Measurements from ENCODE around the gene SLC29A3. TPM values are rescaled to one million over a fixed set of nuclear protein-coding genes. Genes with fewer than 3 reads are reported as not detected.

SLC29A3 gene
- total RNA-seq, 1 experiment from 2014 or later, result 9.2 TPM

GRCh38 chr10:71355886-71356285 is 36.8 kb downstream of the SLC29A3 start:
- H2AK5ac ChIP-seq (ENCODE audit: insufficient read length, low read length), result no peak overlapping the region
- Mint-ChIP-seq H3K27me3 (ENCODE audit: low read depth) (no peaks in the 10 kb centered on the region), H3K4me1 (peaks cover 4 to 9% of the 10 kb centered on the region in 2 experiments), H3K4me3 (no peak overlapping the region), H3K36me3 (ENCODE audit: insufficient read depth in 1 of 3, low read depth in 3 of 3) (peaks cover 6 to 27% (median 12%) of the 10 kb centered on the region in 3 experiments; a peak in 6 of 7 replicates), H3K9me3 (no peaks in the 10 kb centered on the region), H3K27ac (peak overlapping the region in 1 of 3 experiments; percentile 34; a peak in 2 of 7 replicates)
- no peak overlapping the region for H3K9ac ChIP-seq (ENCODE audit: extremely low read depth, insufficient read length, low read length)
- no peak overlapping the region for H4K5ac ChIP-seq (ENCODE audit: insufficient read length, low read depth, low read length)
- no peak overlapping the region for H2BK120ac ChIP-seq (ENCODE audit: low read depth, low read length, poor library complexity, severe bottlenecking)
- H3K23ac ChIP-seq (ENCODE audit: insufficient read length, low read depth, low read length), result no peak overlapping the region
- no peak overlapping the region for H3K4ac ChIP-seq (ENCODE audit: low read depth, low read length)
- no peaks in the 10 kb centered on the region for H3K4me1 ChIP-seq (ENCODE audit: insufficient read depth, low read length)
- TF ChIP-seq, protein P1, sequence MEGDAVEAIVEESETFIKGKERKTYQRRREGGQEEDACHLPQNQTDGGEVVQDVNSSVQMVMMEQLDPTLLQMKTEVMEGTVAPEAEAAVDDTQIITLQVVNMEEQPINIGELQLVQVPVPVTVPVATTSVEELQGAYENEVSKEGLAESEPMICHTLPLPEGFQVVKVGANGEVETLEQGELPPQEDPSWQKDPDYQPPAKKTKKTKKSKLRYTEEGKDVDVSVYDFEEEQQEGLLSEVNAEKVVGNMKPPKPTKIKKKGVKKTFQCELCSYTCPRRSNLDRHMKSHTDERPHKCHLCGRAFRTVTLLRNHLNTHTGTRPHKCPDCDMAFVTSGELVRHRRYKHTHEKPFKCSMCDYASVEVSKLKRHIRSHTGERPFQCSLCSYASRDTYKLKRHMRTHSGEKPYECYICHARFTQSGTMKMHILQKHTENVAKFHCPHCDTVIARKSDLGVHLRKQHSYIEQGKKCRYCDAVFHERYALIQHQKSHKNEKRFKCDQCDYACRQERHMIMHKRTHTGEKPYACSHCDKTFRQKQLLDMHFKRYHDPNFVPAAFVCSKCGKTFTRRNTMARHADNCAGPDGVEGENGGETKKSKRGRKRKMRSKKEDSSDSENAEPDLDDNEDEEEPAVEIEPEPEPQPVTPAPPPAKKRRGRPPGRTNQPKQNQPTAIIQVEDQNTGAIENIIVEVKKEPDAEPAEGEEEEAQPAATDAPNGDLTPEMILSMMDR (conservative IDR thresholded peaks at IDR 0.05), result no peak
- no peak for DNase-seq
- no peaks in the 10 kb centered on the region for H3K27me3 ChIP-seq (ENCODE audit: insufficient read depth, low read length)
- no peak overlapping the region for H2BK5ac ChIP-seq (ENCODE audit: insufficient read length, low read length)
- no peaks in the 10 kb centered on the region for H3K79me2 ChIP-seq (ENCODE audit: insufficient read depth, low read length)
- no CpG with 5 or more reads among the region's 12 CpGs for WGBS (ENCODE audit: extremely low coverage, insufficient read length, low lambda C conversion rate)
- H3K79me1 ChIP-seq (ENCODE audit: insufficient read depth, low read depth, low read length, poor library complexity, severe bottlenecking), result no peaks in the 10 kb centered on the region
- H2BK12ac ChIP-seq (ENCODE audit: insufficient read length, low read depth, low read length), result no peak overlapping the region
- no peaks in the 10 kb centered on the region for H3K9me3 ChIP-seq (ENCODE audit: control insufficient read depth, low read depth, low read length)
- H4K20me1 ChIP-seq (ENCODE audit: control insufficient read depth, insufficient read depth, insufficient read length), result no peaks in the 10 kb centered on the region
- no peaks in the 10 kb centered on the region for H3K23me2 ChIP-seq (ENCODE audit: insufficient read length, low read depth, low read length, poor library complexity, severe bottlenecking)
- no peak overlapping the region for H3K56ac ChIP-seq (ENCODE audit: insufficient read length, low read depth, low read length)
- no peak overlapping the region for H4K8ac ChIP-seq (replicated peaks; ENCODE audit: insufficient read length, low read depth, low read length)
- H3T11ph ChIP-seq (ENCODE audit: low read length), result no peak overlapping the region
- no peak overlapping the region for H3K27ac ChIP-seq (ENCODE audit: insufficient read length, low read depth, low read length)
- no peak overlapping the region for H4K91ac ChIP-seq (ENCODE audit: insufficient read length, low read depth, low read length)
- no peak overlapping the region for H2BK15ac ChIP-seq (ENCODE audit: low read depth, low read length)
- H3K14ac ChIP-seq (ENCODE audit: insufficient read depth, low read length), result no peak overlapping the region
- no peak overlapping the region for H3K18ac ChIP-seq (ENCODE audit: insufficient read length, low read depth, low read length)
- no peak overlapping the region for H2AFZ ChIP-seq (ENCODE audit: low read length)
- no peak overlapping the region for H2BK20ac ChIP-seq (ENCODE audit: low read depth, low read length, poor library complexity, severe bottlenecking)
- no peak overlapping the region for H3K4me2 ChIP-seq (ENCODE audit: insufficient read depth, insufficient read length, low read length)

All from H9 (cell line).